RWPE2 (cell line): ENCODE data around the gene TMEM245.
A peak's percentile ranks its signal among the peaks of the same experiment; 100 is the strongest.

Experiments used
- ATAC-seq: fragments of 200-7000 bp; cut with Tn5 transposase; 3 replicates; pipeline ENCODE4 v1.9.1; 2021; ENCODE audit warnings: low read depth
- DNase-seq: peaks from one replicate; pipeline ENCODE4 v3.0.0-alpha.2; 2020; ENCODE audit warnings: low spot score
- H3K27ac ChIP-seq: fragments of 450-650 bp; 2 replicates; pipeline ENCODE4 v1.5.1; 2017; ENCODE audit warnings: mild to moderate bottlenecking; ENCODE audit not compliant: poor library complexity, severe bottlenecking
- H3K27me3 ChIP-seq: fragments of 250-450 bp; sonication (Bioruptor Pico); 2 replicates; pipeline ENCODE4 v1.5.1; 2021; ENCODE audit warnings: mild to moderate bottlenecking, moderate library complexity; ENCODE audit not compliant: insufficient read depth, poor library complexity, severe bottlenecking
- H3K36me3 ChIP-seq: fragments of 250-450 bp; sonication (Bioruptor Pico); 2 replicates; pipeline ENCODE4 v1.5.1; 2020; ENCODE audit warnings: low read depth, mild to moderate bottlenecking, moderate library complexity
- H3K4me1 ChIP-seq: fragments of 250-450 bp; sonication (Bioruptor Pico); 2 replicates; pipeline ENCODE4 v1.5.1; 2021; ENCODE audit warnings: mild to moderate bottlenecking, moderate library complexity; ENCODE audit not compliant: insufficient read depth, poor library complexity, severe bottlenecking
- H3K4me3 ChIP-seq: fragments of 250-450 bp; sonication (Bioruptor Pico); 2 replicates; pipeline ENCODE4 v1.5.1; 2021; ENCODE audit warnings: mild to moderate bottlenecking, moderate library complexity; ENCODE audit not compliant: severe bottlenecking
- H3K9me3 ChIP-seq: fragments of 250-450 bp; sonication (Bioruptor Pico); 2 replicates; pipeline ENCODE4 v1.5.1; 2021; ENCODE audit warnings: mild to moderate bottlenecking, moderate library complexity; ENCODE audit not compliant: severe bottlenecking
- CTCF ChIP-seq: fragments of 450-650 bp; IDR thresholded peaks from one replicate; pipeline ENCODE4 v1.5.1; 2017; ENCODE audit warnings: mild to moderate bottlenecking, moderate library complexity; ENCODE audit not compliant: poor library complexity, severe bottlenecking

The TMEM245 gene

GRCh38 chr9:109124121-109124520, 4.4 kb upstream of the TMEM245 start:
- no peak overlapping the region for H3K27ac ChIP-seq
- no peak for TF ChIP-seq CTCF
- peaks cover 7% of the 10 kb centered on the region for H3K4me1 ChIP-seq
- no peak for DNase-seq
- no peak for ATAC-seq
- no peaks in the 10 kb centered on the region for H3K9me3 ChIP-seq
- no peaks in the 10 kb centered on the region for H3K36me3 ChIP-seq
- no peak overlapping the region for H3K4me3 ChIP-seq
- H3K27me3 ChIP-seq, result no peaks in the 10 kb centered on the region

- Histone ChIP-seq H3K36me3 (no peaks in the 10 kb centered on the region), H3K27ac (no peak overlapping the region), H3K4me3 (no peak overlapping the region), H3K27me3 (no peaks in the 10 kb centered on the region), H3K4me1 (peaks cover 10% of the 10 kb centered on the region), H3K9me3 (no peaks in the 10 kb centered on the region)
- DNase-seq, result no peak
- no peak for ATAC-seq
- TF ChIP-seq CTCF, result no peak
These were observed 3.2 kb upstream of the TMEM245 start for GRCh38 chr9:109122726-109123621.

GRCh38 chr9:109121232-109121796, 1.6 kb upstream of the TMEM245 start:
- Histone ChIP-seq H3K9me3 (no peaks in the 10 kb centered on the region), H3K27me3 (no peaks in the 10 kb centered on the region), H3K4me1 (peaks cover 18% of the 10 kb centered on the region), H3K4me3 (no peak overlapping the region), H3K27ac (no peak overlapping the region), H3K36me3 (peaks cover 4% of the 10 kb centered on the region; the same call in 1 of the 2 replicates)
- no peak for TF ChIP-seq CTCF
- ATAC-seq (no peak), DNase-seq (no peak)

- Histone ChIP-seq H3K9me3 (no peaks in the 10 kb centered on the region), H3K27ac (peak overlapping the region; percentile 71), H3K27me3 (no peaks in the 10 kb centered on the region), H3K36me3 (peaks cover 4% of the 10 kb centered on the region; the same call in 1 of the 2 replicates), H3K4me3 (peak overlapping the region; percentile 82), H3K4me1 (peaks cover 23% of the 10 kb centered on the region)
- DNase-seq (no peak), ATAC-seq (no peak)
- no peak for TF ChIP-seq CTCF
These were observed 550 bp upstream of the TMEM245 start for GRCh38 chr9:109120204-109120789.
